ENCODE measurements around the gene VAV2. TPM values are rescaled to one million over a fixed set of nuclear protein-coding genes. Genes with fewer than 3 reads are reported as not detected.

The VAV2 gene
- polyA plus RNA-seq, 4 donors: 36.1 to 47.8 (median 36.3) TPM

DNA sequence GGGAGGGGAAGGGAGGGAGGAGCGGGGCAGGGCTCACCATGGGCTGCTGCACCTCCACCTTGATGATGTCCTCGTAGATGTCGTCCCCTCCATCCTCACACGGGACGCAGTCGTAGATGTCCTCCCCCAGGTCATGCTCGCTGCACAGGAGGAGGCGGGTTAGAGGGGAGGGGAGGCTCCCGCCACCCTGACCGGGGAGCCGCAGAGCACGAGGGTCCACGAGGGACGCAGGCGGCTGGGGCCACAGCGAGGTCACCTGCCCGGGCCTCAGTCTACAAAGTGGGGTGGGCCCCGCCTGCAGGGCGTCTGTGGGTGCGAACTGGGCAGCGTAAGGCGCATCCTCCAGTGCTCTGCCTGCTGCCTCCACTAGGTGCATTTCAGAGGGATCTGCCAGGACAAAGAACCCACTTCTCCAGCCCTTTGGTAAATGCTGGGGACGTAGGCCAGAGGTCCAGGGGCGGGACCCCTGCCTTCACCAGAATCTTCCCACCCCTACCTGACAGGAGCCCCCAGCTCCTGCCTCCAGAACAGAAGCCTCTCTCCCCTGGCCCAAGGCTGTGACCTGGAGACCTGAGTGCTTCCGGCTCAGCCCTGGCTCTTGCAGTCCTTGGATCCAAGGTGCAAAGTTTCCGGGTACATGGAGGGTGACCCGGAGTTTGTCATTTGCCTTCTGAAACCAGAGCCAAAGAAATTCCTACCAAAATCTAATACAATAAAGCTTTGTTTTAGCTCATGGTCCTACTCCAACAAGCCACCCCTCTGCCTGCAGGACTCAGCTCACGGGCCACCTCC lies 179.9 kb downstream of the VAV2 start:
- no peak for DNase-seq (ENCODE audit: low read depth in 4 of 4, low spot score in 3 of 4)

DNA sequence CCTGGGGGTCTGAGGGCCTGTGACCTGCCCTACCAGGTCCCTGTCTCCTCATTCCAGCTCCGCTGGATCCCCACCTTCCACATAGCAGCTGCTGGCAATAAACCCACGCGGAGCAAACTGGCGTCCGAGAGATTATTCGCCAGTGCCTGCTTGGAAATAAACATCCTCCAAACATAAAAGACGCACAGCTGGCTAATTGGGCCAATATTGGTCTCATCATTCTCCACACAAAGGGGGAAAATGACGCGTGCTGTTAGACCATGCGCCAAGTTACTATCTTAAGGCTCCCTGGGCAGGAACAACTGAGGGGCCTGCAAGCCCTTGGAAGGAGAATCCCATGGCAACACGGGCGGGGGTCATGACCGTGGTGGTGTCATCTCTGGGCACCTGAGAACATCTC lies 180.7 kb downstream of the VAV2 start:
- DNase-seq (ENCODE audit: low read depth in 4 of 4, low spot score in 3 of 4): no peak

DNA sequence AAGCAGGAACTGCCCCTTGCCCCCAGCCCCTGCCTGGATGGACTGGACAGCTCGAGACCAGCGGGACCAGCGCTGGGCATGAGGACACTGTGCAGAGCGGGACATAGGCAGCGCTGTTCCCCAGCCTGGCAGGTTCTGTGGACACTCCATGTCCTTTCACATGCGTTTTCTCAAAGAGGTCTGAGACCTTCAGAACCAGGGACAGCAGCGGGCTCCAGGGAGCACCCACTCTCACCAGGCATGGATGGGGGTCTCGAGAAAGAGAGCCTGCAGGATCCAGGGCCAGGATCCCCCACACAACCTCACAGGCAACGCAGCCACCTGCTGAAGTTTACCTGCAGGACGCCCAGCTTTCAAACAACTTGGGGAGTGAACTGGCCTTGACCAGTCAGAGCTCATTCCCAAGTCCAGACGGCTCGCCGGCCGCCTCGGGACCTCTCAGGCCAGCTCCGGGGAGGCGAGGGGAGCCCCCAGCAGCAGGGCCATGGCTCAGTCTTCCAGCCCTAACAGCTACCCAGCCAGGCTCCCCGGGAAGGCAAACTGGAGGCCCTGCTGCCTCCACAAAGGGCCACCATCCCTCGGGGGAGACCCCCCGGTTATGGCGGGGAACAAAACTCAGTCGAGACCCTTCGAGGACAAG lies 181.4 kb downstream of the VAV2 start:
- no peak for DNase-seq (ENCODE audit: low read depth in 4 of 4, low spot score in 3 of 4)

DNA sequence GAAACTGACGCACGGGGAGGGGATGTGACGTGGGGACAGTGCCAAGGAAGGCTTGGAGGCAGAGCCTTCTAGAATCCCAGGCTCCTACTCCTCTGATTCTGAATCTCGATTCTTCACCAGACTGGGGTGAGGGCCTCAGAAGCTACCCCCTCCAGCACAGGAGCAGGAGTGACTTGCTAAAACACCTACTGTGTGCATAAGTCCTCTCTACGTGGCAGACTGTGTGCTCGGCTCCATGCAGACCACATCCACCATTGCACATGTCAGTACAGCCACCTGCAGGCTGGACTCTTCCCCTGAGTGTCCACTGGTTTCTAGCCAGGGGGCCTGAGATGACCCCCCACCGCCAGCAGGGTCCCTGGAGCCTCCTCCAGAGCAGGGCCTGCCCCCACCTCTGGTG lies 182.8 kb downstream of the VAV2 start:
- no peak for DNase-seq (ENCODE audit: low read depth in 4 of 4, low spot score in 3 of 4)

DNA sequence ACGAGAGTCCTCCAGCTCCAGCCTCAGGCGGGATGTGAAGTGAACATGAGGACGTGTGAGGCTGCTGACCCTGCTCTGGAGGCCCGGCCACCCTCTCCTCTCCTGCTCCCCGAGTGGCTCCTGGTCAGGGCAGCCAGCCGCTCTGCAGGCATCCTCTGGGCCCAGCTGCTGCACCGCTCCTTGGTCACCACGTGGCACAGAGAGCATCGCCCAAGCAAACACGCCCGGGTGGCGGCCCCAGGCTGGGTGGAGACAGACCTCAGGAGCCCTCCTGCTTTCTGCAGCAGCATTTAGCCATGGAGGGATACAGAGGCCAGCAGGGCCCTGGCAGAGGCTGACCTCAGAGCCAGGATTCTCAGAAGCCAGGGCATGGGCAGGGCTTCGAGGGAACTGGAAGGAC lies 184.3 kb downstream of the VAV2 start:
- no peak for DNase-seq (ENCODE audit: low read depth in 4 of 4, low spot score in 3 of 4)

DNA sequence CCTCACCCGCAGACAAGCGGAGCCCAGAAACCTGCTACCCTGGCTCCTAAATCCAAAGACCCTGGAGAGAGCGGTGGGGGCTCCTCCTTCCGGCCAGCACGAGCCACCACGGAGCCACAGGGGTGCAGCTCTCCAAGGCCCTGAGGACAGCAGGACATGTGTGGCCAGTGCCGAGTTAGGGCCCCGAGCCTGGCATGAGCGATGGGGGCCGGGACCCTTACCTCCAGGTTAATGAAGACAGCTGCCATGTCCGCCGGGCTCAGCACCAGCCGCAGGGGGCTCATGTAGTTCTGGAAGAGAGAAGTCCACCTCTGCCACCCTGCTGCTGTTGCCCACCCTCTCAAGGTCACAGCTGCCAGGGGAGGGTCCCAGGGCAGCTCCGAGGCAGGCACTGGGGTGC lies 185.1 kb downstream of the VAV2 start:
- DNase-seq (ENCODE audit: low read depth in 4 of 4, low spot score in 3 of 4): no peak

DNA sequence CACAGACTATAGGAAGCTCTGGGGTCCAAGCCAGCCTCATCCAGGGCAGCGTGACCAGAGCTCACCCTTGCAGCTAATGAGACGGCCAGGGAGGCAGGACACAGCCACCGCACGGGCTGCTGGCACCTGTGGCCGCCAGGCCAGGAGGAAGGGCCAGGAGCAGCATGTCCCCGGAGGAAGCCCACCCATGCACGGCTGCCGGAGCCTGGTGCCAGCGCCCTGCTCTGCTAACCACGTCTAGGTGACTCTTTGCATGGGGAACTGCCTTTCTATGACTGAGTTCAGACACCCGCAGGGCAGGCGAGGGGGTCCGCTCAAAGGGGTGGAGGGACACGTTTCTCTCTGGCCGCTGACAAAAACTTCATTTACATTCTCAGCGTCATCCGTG lies 185.5 kb downstream of the VAV2 start:
- DNase-seq (ENCODE audit: low read depth in 4 of 4, low spot score in 3 of 4): no peak

DNA sequence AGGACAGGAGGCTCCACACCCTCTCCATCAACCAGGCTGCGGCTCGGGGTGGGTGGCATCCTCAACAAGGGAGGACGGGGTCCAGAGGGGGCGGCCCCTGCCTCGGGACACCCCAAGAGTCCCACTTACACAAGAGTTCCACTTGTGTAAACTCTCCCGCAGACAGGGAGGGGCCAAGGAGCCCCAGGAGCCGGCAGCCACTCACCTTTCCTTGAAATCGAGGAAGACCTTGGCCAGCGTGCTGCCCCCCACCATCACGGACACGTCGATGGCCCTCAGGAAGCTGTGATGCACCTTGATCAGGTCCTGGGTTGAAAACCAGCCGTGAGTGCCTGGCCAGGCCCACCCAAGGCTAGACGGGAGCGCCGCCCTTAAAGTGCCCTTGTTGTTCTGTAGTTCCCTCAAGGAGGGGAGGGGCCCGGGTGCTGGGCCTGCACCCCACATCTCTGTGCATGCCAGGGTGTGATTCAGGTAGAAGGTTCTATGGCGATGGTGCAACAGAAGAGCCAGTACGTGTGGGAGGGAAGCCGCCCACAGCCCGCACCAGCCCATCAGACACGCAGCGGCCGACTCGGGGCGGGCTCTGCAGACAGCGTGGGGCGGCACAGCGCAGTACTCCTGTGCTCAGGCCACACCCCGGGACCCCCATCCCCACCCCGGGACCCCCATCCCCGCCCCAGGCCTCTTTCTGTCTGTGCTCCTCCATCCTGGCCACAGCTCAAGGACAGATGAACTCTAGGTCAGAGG lies 186.1 kb downstream of the VAV2 start:
- DNase-seq (ENCODE audit: low read depth in 4 of 4, low spot score in 3 of 4): no peak

DNA sequence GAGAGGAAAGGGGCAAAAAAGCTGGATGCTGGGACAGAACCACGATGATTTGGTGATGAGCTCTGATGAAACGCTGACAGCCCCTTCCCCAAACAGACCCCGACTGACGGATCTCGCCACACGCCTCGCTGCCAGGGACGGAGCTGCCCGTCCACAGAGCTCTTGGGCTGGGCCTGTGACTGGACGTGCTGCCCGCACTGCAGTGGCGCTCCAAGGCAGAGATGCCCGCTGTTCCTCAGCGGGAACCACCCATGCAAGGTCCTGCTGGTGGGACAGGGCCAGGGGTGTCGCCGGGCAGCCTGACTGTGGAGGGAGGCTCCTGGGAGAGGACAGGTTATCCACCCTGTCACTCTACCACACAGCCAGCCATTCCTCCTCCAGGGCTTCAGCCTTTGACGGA lies 187.9 kb downstream of the VAV2 start:
- DNase-seq (ENCODE audit: low read depth in 4 of 4, low spot score in 3 of 4): no peak

DNA sequence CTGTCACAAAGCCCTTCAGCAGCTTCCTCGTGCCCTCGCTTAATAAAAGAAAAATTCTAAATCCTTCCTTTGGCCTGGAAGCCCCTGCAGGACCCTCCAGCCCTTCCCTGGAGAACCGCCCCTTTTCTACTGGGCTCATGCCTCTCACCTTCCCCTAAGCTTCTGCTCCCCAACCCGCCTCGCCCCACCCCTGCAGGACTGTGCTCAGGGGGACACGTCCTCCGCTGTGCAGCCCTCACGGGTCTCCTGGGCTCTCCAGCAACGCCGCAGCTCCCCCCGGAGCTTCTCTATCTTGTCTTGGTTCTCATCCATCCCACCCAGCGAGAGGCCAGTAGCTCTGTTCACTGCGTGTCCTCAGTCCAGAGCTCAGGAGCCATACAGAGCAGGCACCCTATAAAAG lies 188.4 kb downstream of the VAV2 start:
- DNase-seq (ENCODE audit: low read depth in 4 of 4, low spot score in 3 of 4): no peak

DNA sequence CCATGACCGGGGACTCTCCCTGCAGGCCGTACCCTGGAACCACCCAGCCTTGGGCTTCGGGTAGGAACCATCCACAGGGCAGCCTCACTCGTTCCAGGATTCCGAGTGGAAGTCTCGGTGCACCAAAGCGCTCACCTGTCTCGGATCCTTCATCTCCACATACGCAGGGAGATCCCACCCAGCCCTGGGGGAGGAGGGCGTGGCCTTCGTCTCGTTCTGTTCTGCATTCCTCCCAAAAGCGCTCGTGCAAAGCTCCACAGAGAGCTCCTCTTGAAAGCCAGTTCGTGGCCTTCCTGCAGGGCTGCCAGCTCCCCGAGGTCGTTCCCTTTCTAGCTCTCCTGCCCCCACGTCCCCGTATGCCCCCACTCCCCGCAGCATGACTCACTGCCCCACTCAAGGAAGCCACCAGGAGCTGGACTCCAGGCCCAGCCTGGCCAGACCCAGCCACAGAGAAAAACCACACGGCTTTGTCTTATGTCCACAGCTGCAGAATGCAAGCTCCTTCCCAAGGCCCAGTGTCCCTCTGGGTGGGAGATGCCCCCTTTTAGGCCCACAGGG lies 189.0 kb downstream of the VAV2 start:
- no peak for DNase-seq (ENCODE audit: low read depth in 4 of 4, low spot score in 3 of 4)

DNA sequence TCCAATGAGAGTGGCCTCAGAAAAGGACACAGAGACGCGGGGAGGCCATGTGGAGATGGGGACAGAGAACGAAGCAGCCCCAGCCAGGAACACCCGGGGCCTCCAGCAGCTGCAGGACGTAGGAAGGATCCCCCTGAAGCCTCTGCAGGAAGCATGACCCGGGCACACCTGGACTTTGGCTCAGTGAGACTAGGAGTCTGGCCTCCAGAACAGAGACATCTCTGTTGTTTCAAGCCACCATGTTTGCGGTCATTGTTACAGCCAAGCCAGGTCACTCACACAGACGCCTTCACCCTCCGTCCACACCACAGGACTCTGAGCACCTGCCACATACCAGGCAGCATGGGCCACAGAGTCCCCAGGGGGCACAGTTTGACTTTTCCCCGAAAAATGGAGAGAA lies 190.4 kb downstream of the VAV2 start:
- DNase-seq (ENCODE audit: low read depth in 4 of 4, low spot score in 3 of 4): no peak

DNA sequence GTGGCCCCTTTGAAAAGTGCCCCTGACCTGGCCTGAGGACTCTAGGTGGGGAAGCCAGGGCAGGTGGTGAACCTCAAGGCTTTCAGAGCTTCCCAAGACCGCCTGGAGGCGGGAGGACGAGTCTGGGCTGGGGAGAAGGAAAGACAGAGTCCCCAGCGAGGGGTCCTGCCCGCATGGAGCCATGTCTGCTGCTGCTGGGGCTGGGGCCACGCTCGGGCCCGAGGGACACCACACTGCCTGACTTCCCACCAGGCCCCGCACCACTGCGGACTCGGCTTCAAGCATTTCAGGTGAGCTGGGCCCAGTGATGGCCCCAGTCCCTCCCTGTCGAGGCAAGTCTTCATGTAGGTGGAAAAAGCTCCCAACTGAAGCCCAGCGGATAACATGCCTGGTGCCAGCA lies 191.9 kb downstream of the VAV2 start:
- no peak for DNase-seq (ENCODE audit: low read depth in 4 of 4, low spot score in 3 of 4)

DNA sequence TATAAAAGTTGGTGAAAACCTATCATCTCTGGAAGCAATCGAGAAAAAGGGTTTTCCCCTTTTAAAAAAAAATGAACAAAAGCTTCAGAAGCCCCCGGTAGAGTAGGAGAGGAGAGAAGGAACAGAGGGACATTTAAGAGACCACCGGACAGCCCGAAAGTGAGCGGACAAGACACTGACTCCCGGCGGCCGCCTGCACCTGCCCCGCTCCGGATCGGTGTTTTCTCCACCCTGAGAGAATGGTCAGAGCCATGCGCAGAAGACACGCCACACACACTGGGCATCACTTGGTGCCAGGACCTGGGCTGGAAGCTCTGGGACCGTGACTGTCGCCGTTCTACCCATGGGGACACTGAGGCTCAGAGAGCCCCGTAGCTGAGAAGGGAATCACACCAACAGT lies 192.4 kb downstream of the VAV2 start:
- DNase-seq (ENCODE audit: low read depth in 4 of 4, low spot score in 3 of 4): no peak

DNA sequence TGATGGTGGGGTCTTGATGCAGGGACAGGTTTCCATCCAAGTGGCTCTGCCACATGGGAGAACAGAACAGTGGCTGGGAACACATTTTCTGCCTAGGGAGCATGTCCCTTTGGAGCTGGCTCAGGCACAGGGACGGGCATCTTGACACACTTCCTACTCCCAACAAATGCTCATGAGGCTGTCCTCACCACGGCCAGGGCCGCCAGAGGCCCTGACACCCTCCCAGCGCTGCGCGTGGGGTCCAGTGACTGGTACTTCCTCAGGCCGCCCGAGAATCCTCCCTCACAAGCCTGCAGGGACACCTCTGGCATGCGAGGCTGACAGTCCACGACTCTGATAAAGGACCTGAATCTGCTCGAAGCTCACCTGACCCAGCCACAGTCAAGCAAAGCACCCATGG lies 193.0 kb downstream of the VAV2 start:
- DNase-seq (ENCODE audit: low read depth in 4 of 4, low spot score in 3 of 4): no peak

DNA sequence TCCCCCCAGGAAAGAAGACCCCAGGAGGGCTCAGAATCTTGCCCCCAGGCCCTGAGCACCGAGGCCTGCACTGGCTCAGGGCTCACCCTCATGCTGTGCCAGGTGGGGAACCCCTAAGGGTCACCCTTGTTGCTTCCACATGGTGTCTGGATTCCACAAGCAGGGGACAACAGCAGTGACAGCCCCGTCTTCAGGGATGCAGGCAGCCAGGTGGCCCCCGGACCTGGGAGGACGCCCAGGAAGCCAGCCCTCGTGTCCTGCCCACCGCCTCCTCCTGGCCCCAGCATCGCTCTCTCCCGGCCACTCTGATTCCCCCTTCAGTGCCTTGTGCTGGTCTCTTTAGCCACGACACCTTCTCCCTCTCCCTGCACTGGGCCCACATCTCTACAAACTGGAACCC lies 194.0 kb downstream of the VAV2 start:
- no peak for DNase-seq (ENCODE audit: low read depth in 4 of 4, low spot score in 3 of 4)

DNA sequence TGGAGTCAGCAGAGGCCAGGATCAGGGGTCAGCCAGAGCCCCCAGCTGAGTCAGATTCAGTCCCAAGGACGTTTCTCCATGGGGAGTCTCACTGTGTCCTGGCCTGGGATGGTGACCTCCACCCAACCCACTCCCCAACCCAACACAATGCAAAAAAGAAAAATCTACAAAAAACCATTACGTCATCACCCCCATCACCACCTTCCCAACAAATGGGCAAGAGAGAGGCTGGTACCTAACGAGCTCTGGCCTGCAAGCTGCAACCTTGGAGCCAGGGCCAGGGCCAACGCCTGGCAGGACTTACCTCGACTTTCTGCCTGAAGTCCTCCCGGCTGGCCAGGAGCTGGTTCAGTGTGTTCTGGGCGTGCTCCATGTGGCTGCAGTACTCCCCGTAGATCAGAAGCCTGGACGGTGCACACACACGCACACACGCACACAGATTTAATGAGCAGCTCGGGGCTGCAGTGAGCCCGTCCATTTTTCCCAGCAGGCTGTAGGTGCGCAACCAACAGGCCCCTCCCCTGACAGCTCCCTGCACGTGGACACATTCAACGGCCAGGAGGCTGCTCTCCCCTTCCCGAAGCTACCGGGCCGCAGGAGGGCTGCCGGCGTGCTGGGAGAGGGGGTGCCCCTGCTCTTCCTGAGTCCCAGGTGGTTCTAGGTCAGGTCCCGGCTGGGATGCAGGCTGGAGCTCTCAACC lies 194.6 kb downstream of the VAV2 start:
- DNase-seq (ENCODE audit: low read depth in 4 of 4, low spot score in 3 of 4): no peak

DNA sequence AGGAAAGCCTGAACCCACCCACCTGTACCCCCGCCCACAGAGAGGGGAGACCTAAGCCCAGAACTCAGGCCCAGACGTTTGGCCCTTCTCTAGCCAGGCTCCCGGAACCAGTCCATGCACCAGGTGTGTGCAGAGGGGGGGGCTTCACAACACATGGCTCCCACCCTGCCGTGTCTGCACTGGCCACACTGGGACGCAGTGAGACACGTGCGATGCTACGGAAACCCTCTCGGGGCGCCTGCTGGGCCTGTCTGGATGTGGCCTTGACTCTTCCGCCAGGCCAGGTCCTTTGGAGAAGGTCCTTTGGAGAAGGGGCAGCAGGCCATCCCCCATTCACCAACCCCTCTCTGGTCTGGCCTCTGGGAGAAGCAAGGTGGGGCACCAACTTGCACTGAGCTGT lies 195.6 kb downstream of the VAV2 start:
- no peak for DNase-seq (ENCODE audit: low read depth in 4 of 4, low spot score in 3 of 4)

DNA sequence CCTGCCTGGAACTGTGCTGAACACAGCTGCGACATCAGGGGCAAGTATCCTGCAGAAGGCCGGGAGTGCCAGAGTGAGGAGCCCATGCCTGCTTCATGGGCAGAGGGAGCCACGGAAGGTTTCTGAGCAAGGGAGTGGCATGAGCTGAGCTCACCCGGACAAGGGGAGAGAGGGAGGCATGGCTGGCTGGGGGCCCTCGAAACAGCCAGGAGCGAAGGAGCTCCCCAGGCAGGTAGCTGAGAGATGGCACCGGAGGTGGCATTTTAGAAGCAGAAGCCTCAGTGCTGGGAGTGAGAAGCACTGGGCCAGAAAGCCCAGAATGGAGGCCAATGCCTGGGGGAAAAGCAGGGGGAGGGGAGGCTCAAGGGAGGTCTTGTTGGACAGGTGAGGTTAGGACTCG lies 197.1 kb downstream of the VAV2 start:
- no peak for DNase-seq (ENCODE audit: low read depth in 4 of 4, low spot score in 3 of 4)

DNA sequence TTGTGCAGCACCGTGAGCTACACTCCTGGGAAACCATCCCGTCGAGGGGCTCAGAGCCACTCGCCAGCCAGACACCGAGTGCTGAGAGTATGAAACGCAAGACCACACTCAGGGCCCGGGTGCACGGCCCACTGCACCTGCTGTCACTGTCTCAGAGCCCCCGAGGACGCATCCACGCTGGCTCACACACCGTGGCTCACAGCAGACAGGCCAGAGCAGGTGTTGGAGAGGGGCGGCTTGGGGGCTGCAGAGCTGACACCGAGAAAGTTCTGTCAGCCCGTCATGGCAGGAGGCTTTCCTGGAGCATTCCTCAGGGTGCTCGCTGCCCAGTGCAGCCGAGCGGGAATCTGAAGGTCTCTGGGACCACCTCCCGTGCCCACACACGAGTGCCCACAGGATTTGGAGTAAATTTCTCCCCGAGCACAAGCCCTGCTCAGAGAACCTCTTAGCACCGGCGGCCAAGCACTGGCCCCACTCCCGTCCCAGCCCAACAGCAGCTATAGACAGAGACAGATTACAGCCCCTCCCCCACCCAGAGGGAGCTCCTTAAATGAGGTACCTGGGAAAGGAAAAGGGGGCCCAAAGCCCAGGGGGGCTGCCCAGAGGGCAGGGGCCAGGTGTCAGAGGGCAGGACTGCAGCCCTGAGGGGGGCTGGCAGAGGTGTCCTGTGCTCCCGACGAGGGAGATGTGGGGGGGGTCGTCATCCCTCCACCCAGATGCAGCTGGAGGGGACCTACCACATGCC lies 197.9 kb downstream of the VAV2 start:
- no peak for DNase-seq (ENCODE audit: low read depth in 4 of 4, low spot score in 3 of 4)
